HuH-7.5 (cell line): ENCODE results near the gene EXPH5.

Experiments
- DNase-seq: peaks from one replicate; pipeline ENCODE4 v3.0.0; 2011; ENCODE audit warnings: low spot score

EXPH5 gene

DNA sequence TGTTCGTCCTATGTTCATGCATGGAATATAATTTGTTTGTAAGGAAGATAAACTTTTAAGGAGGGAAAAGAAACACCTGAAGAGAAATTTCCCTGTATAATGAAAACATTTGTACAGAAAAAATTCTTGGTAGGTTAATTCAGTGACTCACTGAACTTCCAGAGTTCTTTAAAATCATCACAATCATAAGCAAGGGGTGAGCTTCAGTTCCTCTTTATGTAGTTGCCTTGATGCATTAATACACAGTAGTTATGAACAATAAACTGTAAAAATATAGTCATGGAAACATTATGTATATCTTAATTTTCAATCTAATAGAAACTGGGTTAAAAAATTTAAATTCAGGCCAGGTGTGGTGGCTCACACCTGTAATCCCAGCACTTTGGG, 125.1 kb downstream of the EXPH5 start:
- no peak for DNase-seq

- peak; percentile 56 for DNase-seq
These were observed 126.3 kb downstream of the EXPH5 start, which contains the start of gene C11orf65 for GRCh38 chr11:108467091-108467823. C11orf65 (minus strand) TSS chr11:108467529; CDS start chr11:108461559, 5,970 bp downstream.

GRCh38 chr11:108466405-108466804, 127.2 kb downstream of the EXPH5 start:
- DNase-seq: no peak
